Pancreas (tissue), 10 donors: Measurements from ENCODE around the gene CAMSAP3. TPM values are rescaled to one million over a fixed set of nuclear protein-coding genes. Genes with fewer than 3 reads are reported as not detected.

Source experiments
- ATAC-seq, 4 donors: fragments of 200-7000 bp; cut with Tn5 transposase; one replicate each; pipeline versions ENCODE4 v1.8.0 to v1.9.1; 2020; ENCODE audit warnings: mild to moderate bottlenecking in 4 of 4, moderate library complexity in 4 of 4
- DNase-seq, 6 donors: peaks; one replicate each; pipeline ENCODE4 v3.0.0-alpha.2; 2020
- FAIRE-seq: peaks from 2 replicates; lab custom pipeline; 2012; peaks lifted over from hg19 to GRCh38; lab: Jason Lieb, UNC
- H3K27ac ChIP-seq, 4 donors: fragments of 200-600 bp; sonication (generic); 1 replicate in 3 of 4; 2 replicates in 1 of 4; pipeline versions ENCODE4 v1.5.0 to v1.8.0; 2020
- H3K27me3 ChIP-seq, 4 donors: fragments of 200-600 bp; one replicate each; pipeline ENCODE4 v1.8.0; 2021
- H3K36me3 ChIP-seq, 3 donors: fragments of 200-600 bp; sonication (generic) in 1 of 3; one replicate each; pipeline versions ENCODE4 v1.5.0 to v1.8.0; 2020 to 2021
- H3K4me1 ChIP-seq, 3 donors: fragments of 200-600 bp; one replicate each; pipeline ENCODE4 v1.8.0; 2021
- H3K4me3 ChIP-seq, 4 donors: fragments of 200-600 bp; sonication (generic) in 2 of 4; one replicate each; pipeline versions ENCODE4 v1.5.0 to v1.8.0; 2020 to 2021
- H3K9me3 ChIP-seq, 4 donors: fragments of 200-600 bp; one replicate each; pipeline ENCODE4 v1.8.0; 2021
- WGBS, 2 donors: extraction: QIAGEN DNeasy Blood & Tissue Kit; methylation state at CpG; one replicate each; pipeline ENCODE4 v1.1.7; 2013; 5-methylcytosine and 5-hydroxymethylcytosine counted together
- intact Hi-C, 3 donors: fragments of 100-400 bp; cut with DNase I; formaldehyde crosslinking; loops; one replicate each; pipeline versions ENCODE4 v1.11.1 to v1.14.2; 2022
- polyA plus RNA-seq, 2 donors: library from polyadenylated mRNA; stranded (reverse); fragments of 200-250 nt; gene quantifications; one replicate each; pipeline ENCODE4 v1.2.3, GENCODE V29; 2013
- total RNA-seq, 6 donors: library from RNA; stranded (reverse); fragmentation: NEBNext Ultra II Directional in 4 of 6; extraction: Animal tissue kit (Norgen Biotek cat#: 25700) in 4 of 6; gene quantifications; one replicate each; pipeline versions ENCODE4 v1.2.1 to v1.2.4, GENCODE V29; 2021 to 2023
- TF ChIP-seq, protein P1 (sequence below), 4 donors: fragments of 200-600 bp; sonication (generic) in 3 of 4; IDR thresholded peaks; one replicate each; pipeline versions ENCODE4 v1.5.0 to v1.8.0; 2021; ENCODE audit warnings: antibody characterized with exemption in 4 of 4
- donor health status: healthy with polysubstance abuse.
- donor health status: DM: no; HTN: no; CAD: no; lungs with moderate emphysema.
- donor health status: DM: no; HTN: no; CAD: no.
- donor health status: control.
- donor health status: control.
- donor health status: Bipolar disorder and iron deficiency.
- donor health status: DM: yes; HTN: yes; CAD: no.
- donor health status: DM: no; HTN: no; CAD: no.
- donor health status: DM: no; HTN: no; CAD: no.
- donor health status: DM: yes; HTN: yes; CAD: no.

The CAMSAP3 gene
- total and polyA plus RNA-seq, 8 donors: 12.1 to 64.5 (median 23.5) TPM

DNA sequence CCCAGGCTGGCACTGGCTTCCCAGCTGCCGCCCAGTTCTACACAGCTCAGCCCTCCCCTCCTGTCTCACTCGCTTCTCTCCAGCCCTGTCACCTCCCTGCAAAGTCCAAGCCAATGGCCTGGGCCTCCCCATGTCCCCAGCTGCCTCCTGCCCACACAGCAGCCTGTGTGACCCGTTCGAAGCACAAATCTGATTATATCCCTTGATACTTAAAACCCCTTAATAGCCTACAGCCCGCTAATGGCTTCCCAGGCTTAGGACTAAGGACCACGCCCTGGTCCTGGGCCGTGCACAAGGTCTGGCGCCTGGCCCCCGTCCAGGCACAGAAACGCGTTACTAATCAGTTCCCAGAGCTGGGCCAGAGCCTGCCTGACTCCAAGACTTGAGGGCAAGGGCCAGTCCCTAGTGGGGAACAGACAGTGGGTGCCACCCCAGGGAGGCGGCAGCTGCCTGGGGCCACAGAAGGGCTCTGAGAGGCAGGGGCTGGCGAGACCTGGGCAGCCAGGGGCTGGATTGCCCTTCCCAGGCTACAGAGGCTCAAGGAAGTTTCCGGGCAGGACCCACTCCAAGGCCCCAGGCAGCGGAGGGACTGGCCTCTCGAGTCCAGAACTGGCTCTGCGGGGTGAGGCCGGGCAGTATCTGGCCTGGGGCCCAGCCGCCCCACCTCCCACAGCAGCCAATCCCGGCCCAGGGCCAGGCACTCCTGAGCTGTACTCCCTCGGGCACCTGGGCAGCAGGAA is 23.3 kb downstream of the CAMSAP3 start:
- WGBS, 2 donors: 18 to 19% methylated on average over 20 to 21 of the region's 21 CpGs
- FAIRE-seq (no peak), ATAC-seq (peak; percentile 87 to 92 (median 89)), DNase-seq (peak; percentile 89 to 98 (median 96))
- TF ChIP-seq, protein P1, sequence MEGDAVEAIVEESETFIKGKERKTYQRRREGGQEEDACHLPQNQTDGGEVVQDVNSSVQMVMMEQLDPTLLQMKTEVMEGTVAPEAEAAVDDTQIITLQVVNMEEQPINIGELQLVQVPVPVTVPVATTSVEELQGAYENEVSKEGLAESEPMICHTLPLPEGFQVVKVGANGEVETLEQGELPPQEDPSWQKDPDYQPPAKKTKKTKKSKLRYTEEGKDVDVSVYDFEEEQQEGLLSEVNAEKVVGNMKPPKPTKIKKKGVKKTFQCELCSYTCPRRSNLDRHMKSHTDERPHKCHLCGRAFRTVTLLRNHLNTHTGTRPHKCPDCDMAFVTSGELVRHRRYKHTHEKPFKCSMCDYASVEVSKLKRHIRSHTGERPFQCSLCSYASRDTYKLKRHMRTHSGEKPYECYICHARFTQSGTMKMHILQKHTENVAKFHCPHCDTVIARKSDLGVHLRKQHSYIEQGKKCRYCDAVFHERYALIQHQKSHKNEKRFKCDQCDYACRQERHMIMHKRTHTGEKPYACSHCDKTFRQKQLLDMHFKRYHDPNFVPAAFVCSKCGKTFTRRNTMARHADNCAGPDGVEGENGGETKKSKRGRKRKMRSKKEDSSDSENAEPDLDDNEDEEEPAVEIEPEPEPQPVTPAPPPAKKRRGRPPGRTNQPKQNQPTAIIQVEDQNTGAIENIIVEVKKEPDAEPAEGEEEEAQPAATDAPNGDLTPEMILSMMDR (IDR thresholded peaks at IDR 0.05): no peak
- no peaks in the 10 kb centered on the region for H3K9me3 ChIP-seq
- intact Hi-C loops: no loop called here
- H3K4me1 ChIP-seq: peaks cover 24 to 28% (median 26%) of the 10 kb centered on the region in 3 donors
- H3K36me3 ChIP-seq: peaks cover 0 to 43% (median 35%) of the 10 kb centered on the region in 3 donors
- no peak overlapping the region for H3K4me3 ChIP-seq
- H3K27ac ChIP-seq: peak overlapping the region; percentile 99 to 100 (median 99)
- no peaks in the 10 kb centered on the region for H3K27me3 ChIP-seq

DNA sequence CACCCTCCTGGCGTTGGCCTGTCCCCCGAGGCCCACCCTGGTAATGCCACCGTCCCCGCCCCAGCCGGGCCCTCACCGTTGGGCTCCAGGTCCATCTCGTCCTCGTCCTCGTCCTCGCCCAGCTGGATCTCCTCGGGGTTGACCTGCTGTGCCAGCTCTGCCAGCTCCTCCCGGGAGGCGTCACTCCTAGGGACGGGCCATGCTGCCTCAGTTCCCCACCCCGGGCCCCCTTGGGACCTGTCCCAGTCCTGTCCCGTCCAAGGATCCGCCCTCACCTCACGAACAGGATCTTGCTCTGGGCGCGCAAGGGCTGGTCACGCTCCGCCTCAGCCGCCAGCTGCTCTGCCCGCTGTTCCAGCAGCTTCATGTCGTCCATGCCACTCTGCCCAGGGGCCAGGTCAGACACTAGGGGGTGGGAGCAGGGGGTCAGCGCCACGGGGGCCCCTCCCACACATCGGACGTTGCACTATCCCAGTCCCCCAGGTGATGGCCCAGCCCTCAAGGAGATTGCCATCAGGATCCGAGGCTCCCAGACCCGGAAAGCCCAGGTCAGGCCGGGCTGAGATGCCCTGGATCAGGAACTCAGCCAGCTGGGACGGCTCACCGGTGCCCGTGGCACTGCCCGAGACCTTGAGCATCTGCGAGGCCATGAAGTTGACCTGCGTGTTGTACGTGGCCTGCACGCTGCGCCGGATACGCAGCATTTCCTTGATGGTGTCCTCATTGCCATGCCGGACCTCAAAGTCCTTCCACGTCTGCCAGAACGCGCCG is 24.2 kb downstream of the CAMSAP3 start:
- TF ChIP-seq, protein P1 (IDR thresholded peaks at IDR 0.05): no peak
- DNase-seq: peak in 4 of 6 donors; percentile 57 to 89 (median 60)
- Histone ChIP-seq H3K4me3 (no peak overlapping the region), H3K9me3 (no peaks in the 10 kb centered on the region), H3K27me3 (no peaks in the 10 kb centered on the region), H3K36me3 (peaks cover 0 to 45% (median 35%) of the 10 kb centered on the region in 3 donors), H3K4me1 (peaks cover 24 to 28% (median 26%) of the 10 kb centered on the region in 3 donors), H3K27ac (peak overlapping the region; percentile 99 to 100 (median 99))
- no peak for FAIRE-seq
- intact Hi-C loops: no loop called here
- peak; percentile 14 to 25 (median 16) for ATAC-seq
- WGBS, 2 donors: 52 to 58% methylated on average over 48 of the region's 48 CpGs

DNA sequence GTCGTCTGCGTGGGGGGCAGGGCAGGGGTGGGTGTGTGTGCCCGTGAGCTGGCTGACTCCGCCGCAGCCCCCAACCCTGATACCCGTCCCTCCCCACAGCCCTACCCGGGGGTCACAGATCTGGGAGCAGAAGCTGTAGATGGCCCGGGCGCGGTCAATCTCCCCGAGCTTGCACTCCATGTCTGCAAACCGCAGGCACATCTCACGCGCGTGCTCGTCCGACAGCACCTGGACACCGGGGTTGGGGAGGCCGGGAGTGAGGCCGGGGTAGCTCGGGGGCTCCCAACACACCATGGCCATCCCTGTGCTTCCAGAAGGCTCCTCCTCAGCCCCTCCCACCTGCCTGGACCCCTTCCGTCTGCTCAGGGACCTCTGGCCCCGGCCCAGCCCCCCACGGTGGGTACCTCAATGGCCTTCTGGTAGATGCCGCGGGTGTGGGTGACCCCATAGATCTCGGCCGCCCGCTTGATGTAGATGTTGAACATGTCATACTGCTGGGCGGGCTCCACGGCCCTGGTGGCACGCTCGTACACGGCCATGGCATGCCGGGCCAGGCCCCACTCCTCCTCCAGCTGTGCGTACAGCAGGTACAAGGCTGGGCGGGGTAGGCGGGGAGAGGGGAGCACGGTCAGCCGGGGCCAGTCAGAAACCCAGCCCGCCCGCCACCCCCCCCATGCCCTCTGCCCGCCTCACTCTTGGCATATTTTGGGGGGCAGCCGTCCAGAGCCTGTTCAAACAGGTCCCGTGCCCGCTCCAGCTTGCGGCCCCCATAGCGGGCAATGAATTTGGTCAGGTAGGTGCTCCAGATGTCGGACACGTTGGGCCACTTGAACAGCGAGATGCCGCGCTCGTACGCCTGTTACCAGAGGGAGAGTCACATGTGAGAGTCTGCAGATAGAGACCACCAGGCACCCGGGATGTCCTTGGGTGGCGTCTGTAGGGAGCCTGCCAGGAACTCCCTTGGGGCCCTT is 25.1 kb downstream of the CAMSAP3 start:
- Histone ChIP-seq H3K27me3 (no peaks in the 10 kb centered on the region), H3K27ac (peak overlapping the region; percentile 99 to 100 (median 99)), H3K4me3 (no peak overlapping the region), H3K4me1 (peaks cover 24 to 28% (median 26%) of the 10 kb centered on the region in 3 donors), H3K36me3 (peaks cover 0 to 47% (median 35%) of the 10 kb centered on the region in 3 donors), H3K9me3 (no peaks in the 10 kb centered on the region)
- ATAC-seq (no peak), DNase-seq (peak in 3 of 6 donors; percentile 46 to 85 (median 64)), FAIRE-seq (no peak)
- intact Hi-C loops: no loop called here
- WGBS, 2 donors: 93% methylated on average over 55 to 57 of the region's 57 CpGs
- TF ChIP-seq, protein P1 (IDR thresholded peaks at IDR 0.05): no peak

DNA sequence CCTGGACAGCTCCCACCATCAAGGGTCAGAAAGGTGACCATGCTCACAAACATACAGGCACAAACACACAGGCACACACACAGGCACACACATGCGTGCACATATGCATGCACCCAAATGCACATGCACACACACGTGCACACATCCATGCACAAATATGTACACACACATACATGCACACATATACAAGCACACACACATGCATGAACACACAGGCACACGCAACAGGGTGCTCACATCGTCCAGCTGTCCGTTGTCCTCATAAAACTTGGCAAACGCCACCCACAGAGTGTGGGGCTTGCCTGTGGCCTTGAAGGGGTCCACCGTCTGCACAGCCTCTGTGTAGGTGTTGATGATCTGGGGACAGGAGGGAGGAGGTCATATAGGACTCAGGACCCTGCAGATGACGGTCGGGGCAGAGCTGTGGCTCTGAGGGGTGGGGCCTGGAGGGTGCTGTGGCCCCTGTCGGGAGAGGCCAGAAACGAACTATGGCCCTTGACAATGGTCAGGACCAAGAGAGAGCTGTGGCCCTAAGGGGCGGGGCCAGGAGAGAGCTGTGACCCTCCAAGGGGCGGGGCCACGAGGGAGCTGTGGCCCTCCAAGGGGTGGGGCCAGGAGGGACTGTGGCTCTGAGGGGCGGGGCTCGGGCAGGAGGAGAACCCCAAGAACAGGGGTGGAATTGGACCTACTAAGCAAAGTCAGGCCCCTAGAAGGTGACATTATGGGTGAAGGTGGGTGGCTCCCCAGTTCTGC is 27.4 kb downstream of the CAMSAP3 start:
- WGBS, 2 donors: 80 to 84% methylated on average over 16 of the region's 16 CpGs
- DNase-seq: peak in 2 of 6 donors; percentile 52 to 71
- Histone ChIP-seq H3K27ac (no peak overlapping the region), H3K4me3 (no peak overlapping the region), H3K9me3 (no peaks in the 10 kb centered on the region), H3K27me3 (no peaks in the 10 kb centered on the region), H3K36me3 (peaks cover 0 to 42% (median 24%) of the 10 kb centered on the region in 3 donors), H3K4me1 (peaks cover 20 to 23% (median 23%) of the 10 kb centered on the region in 3 donors)
- no peak for ATAC-seq
- no peak for FAIRE-seq
- TF ChIP-seq, protein P1 (IDR thresholded peaks at IDR 0.05): no peak
- intact Hi-C loops: no loop called here
